HepG2 (cell line): Measurements from ENCODE around the gene NPAS2. TPM values are rescaled to one million over a fixed set of nuclear protein-coding genes. Genes with fewer than 3 reads are reported as not detected.

ENCODE experiments used
- ARID5B ChIP-seq: IDR thresholded peaks from 2 replicates; pipeline ENCODE4 v1.4.0; 2020; ENCODE audit warnings: mild to moderate bottlenecking, missing genetic modification reagents
- ARNT2 ChIP-seq: sonication (generic); formaldehyde crosslinking; IDR thresholded peaks from 2 replicates; pipeline ENCODE4 v1.8.0; 2022; ENCODE audit warnings: mild to moderate bottlenecking, low read depth, missing genetic modification reagents, moderate library complexity
- BRCA1 ChIP-seq: sonication (generic); formaldehyde crosslinking; IDR thresholded peaks from 2 replicates; pipeline ENCODE4 v1.4.0; 2020; ENCODE audit warnings: missing genetic modification reagents
- DMAP1 ChIP-seq: IDR thresholded peaks from 2 replicates; pipeline ENCODE4 v1.6.1; 2016
- DR1 ChIP-seq: sonication (generic); formaldehyde crosslinking; IDR thresholded peaks from 2 replicates; pipeline ENCODE4 v1.8.0; 2021; ENCODE audit warnings: mild to moderate bottlenecking, missing genetic modification reagents, inconsistent platforms
- NR2C2 ChIP-seq: sonication (generic); formaldehyde crosslinking; IDR thresholded peaks from 2 replicates; pipeline ENCODE4 v1.4.0; 2020; ENCODE audit warnings: missing genetic modification reagents, mild to moderate bottlenecking, moderate library complexity, borderline replicate concordance
- NR2F1 ChIP-seq, 2 experiments: fragments of 450-650 bp in 1 of 2; formaldehyde crosslinking in 1 of 2; IDR thresholded peaks; 2 replicates each; pipeline versions ENCODE4 v1.5.0 to v1.6.1; 2016 to 2020; ENCODE audit warnings: mild to moderate bottlenecking in 1 of 2, missing compliant biosample characterization in 1 of 2, missing genetic modification reagents in 1 of 2, moderate library complexity in 1 of 2
- PAF1 ChIP-seq: IDR thresholded peaks from 2 replicates; pipeline ENCODE4 v1.6.1; 2016; ENCODE audit warnings: missing genetic modification reagents, missing compliant biosample characterization
- RXRA ChIP-seq: sonication (generic); formaldehyde crosslinking; IDR thresholded peaks from 2 replicates; pipeline ENCODE4 v1.5.1; 2020; ENCODE audit warnings: missing genetic modification reagents
- YEATS4 ChIP-seq: sonication (generic); formaldehyde crosslinking; IDR thresholded peaks from 2 replicates; pipeline ENCODE4 v1.4.0; 2020; ENCODE audit warnings: missing genetic modification reagents, borderline replicate concordance
- ZGPAT ChIP-seq: IDR thresholded peaks from 2 replicates; pipeline ENCODE4 v1.6.1; 2016; ENCODE audit warnings: mild to moderate bottlenecking
- ZMYM4 ChIP-seq: sonication (generic); formaldehyde crosslinking; IDR thresholded peaks from 2 replicates; pipeline ENCODE4 v1.8.1; 2023; ENCODE audit warnings: mild to moderate bottlenecking, missing genetic modification reagents
- ZNF761 ChIP-seq: sonication (generic); formaldehyde crosslinking; conservative IDR thresholded peaks from 2 replicates; pipeline ENCODE4 v1.4.0; 2020; ENCODE audit warnings: mild to moderate bottlenecking, missing genetic modification reagents
- ZNF83 ChIP-seq: sonication (generic); formaldehyde crosslinking; IDR thresholded peaks from 2 replicates; pipeline ENCODE4 v1.4.0; 2020; ENCODE audit warnings: missing genetic modification reagents, mild to moderate bottlenecking, borderline replicate concordance
- polyA plus RNA-seq, 8 experiments: library from polyadenylated mRNA; depleted of rRNA in 3 of 8; stranded (reverse) in 7 of 8; unstranded in 1 of 8; fragments of >200 nt; fragmentation: Illumina TruSeq in 4 of 8; extraction: Trizol in 4 of 8; gene quantifications; 2 replicates each; pipeline versions ENCODE4 v1.2.1 to v1.2.3, GENCODE V29; 2011 to 2016; ENCODE audit warnings: low read depth in 4 of 8, missing spikeins in 1 of 8, mixed read lengths in 1 of 8; ENCODE audit not compliant: insufficient read depth in 1 of 8
- total RNA-seq, 5 experiments: library from RNA; depleted of rRNA; stranded (reverse); fragments of >200 nt; fragmentation: Illumina TruSeq; extraction: Trizol; gene quantifications; 2 replicates each; pipeline ENCODE4 v1.2.3, GENCODE V29; 2016; ENCODE audit warnings: low read depth in 1 of 5

Gene NPAS2
- total and polyA plus RNA-seq, 2 of the 13 experiments (the other 11 are each of a cell fraction or from before 2014, with no cell fraction given) = 14.8 to 37.5 TPM

- TF ChIP-seq ARID5B = 0 out of 2 replicates have a peak, but pooled peaks have one; percentile 27
- TF ChIP-seq ZNF761 (CRISPR knock-in tag) = no peak
- no peak for TF ChIP-seq YEATS4 (CRISPR knock-in tag)
- TF ChIP-seq DMAP1 = no peak
- TF ChIP-seq NR2C2 (CRISPR knock-in tag) = 0 out of 2 replicates have a peak, but pooled peaks have one; percentile 33
- TF ChIP-seq DR1 (CRISPR knock-in tag) = no peak
- TF ChIP-seq NR2F1 (CRISPR knock-in tag; IDR thresholded peaks at IDR 0.05) = peak in 1 of 2 experiments; percentile 42; a peak in 3 of 4 replicates
- no peak; the same call in 1 of the 2 replicates for TF ChIP-seq RXRA (CRISPR knock-in tag)
- 0 out of 2 replicates have a peak, but pooled peaks have one; percentile 13 for TF ChIP-seq ZMYM4 (CRISPR knock-in tag)
- no peak for TF ChIP-seq ZNF83 (CRISPR knock-in tag)
- no peak for TF ChIP-seq ZGPAT (CRISPR knock-in tag)
- no peak for TF ChIP-seq ARNT2 (CRISPR knock-in tag)
- TF ChIP-seq PAF1 (CRISPR knock-in tag) = no peak
- no peak for TF ChIP-seq BRCA1 (CRISPR knock-in tag)
Observed at GRCh38 chr2:100823665-100824438, 3.9 kb downstream of the NPAS2 start (continued).
